GM12864 (cell line): ENCODE data around the gene TRAF4.

Experiments used
- DNase-seq: peaks from one replicate; pipeline ENCODE4 v3.0.0-alpha.2; 2011; ENCODE audit warnings: low read depth
- H3K4me3 ChIP-seq: 2 replicates; pipeline ENCODE4 v1.5.1; 2011; ENCODE audit warnings: mild to moderate bottlenecking, low read depth, low read length, control low read depth
- TF ChIP-seq, protein P1 (sequence below): IDR thresholded peaks from 2 replicates; pipeline ENCODE4 v1.5.1; 2011; ENCODE audit warnings: low read depth, mild to moderate bottlenecking, moderate library complexity, low read length, control low read depth, inconsistent platforms; ENCODE audit errors: missing control alignments

TRAF4 gene

DNA sequence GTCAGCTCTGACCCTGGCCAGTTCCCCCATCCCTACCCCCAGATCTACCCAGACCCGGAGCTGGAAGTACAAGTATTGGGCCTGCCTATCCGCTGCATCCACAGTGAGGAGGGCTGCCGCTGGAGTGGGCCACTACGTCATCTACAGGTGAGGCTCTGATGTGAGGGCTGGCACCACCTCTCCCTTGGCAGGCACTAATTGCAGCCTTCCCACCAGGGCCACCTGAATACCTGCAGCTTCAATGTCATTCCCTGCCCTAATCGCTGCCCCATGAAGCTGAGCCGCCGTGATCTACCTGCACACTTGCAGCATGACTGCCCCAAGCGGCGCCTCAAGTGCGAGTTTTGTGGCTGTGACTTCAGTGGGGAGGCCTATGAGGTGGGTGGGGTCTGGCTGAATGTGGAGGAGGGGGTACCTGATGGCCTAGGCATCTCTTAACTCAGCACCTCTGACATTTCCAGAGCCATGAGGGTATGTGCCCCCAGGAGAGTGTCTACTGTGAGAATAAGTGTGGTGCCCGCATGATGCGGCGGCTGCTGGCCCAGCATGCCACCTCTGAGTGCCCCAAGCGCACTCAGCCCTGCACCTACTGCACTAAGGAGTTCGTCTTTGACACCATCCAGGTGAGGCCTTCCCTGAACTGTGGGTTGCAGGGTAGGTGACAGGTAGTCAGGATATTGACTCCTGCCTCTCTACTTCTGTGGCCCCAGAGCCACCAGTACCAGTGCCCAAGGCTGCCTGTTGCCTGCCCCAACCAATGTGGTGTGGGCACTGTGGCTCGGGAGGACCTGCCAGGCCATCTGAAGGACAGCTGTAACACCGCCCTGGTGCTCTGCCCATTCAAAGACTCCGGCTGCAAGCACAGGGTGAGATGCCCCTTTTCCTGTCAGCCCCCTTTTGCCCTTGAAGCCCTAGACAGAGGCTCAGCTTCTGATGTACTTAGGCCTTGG lies 4.3 kb downstream of the TRAF4 start:
- TF ChIP-seq, protein P1, sequence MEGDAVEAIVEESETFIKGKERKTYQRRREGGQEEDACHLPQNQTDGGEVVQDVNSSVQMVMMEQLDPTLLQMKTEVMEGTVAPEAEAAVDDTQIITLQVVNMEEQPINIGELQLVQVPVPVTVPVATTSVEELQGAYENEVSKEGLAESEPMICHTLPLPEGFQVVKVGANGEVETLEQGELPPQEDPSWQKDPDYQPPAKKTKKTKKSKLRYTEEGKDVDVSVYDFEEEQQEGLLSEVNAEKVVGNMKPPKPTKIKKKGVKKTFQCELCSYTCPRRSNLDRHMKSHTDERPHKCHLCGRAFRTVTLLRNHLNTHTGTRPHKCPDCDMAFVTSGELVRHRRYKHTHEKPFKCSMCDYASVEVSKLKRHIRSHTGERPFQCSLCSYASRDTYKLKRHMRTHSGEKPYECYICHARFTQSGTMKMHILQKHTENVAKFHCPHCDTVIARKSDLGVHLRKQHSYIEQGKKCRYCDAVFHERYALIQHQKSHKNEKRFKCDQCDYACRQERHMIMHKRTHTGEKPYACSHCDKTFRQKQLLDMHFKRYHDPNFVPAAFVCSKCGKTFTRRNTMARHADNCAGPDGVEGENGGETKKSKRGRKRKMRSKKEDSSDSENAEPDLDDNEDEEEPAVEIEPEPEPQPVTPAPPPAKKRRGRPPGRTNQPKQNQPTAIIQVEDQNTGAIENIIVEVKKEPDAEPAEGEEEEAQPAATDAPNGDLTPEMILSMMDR, result no peak
- DNase-seq, result no peak
- H3K4me3 ChIP-seq, result no peak overlapping the region

DNA sequence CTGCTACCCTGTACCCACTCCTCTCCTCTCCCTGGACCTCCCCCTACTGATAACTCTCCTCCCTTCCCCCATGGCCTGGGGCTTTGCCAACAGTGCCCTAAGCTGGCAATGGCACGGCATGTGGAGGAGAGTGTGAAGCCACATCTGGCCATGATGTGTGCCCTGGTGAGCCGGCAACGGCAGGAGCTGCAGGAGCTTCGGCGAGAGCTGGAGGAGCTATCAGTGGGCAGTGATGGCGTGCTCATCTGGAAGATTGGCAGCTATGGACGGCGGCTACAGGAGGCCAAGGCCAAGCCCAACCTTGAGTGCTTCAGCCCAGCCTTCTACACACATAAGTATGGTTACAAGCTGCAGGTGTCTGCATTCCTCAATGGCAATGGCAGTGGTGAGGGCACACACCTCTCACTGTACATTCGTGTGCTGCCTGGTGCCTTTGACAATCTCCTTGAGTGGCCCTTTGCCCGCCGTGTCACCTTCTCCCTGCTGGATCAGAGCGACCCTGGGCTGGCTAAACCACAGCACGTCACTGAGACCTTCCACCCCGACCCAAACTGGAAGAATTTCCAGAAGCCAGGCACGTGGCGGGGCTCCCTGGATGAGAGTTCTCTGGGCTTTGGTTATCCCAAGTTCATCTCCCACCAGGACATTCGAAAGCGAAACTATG lies 5.2 kb downstream of the TRAF4 start:
- no peak overlapping the region for H3K4me3 ChIP-seq
- TF ChIP-seq, protein P1, result no peak
- no peak for DNase-seq

DNA sequence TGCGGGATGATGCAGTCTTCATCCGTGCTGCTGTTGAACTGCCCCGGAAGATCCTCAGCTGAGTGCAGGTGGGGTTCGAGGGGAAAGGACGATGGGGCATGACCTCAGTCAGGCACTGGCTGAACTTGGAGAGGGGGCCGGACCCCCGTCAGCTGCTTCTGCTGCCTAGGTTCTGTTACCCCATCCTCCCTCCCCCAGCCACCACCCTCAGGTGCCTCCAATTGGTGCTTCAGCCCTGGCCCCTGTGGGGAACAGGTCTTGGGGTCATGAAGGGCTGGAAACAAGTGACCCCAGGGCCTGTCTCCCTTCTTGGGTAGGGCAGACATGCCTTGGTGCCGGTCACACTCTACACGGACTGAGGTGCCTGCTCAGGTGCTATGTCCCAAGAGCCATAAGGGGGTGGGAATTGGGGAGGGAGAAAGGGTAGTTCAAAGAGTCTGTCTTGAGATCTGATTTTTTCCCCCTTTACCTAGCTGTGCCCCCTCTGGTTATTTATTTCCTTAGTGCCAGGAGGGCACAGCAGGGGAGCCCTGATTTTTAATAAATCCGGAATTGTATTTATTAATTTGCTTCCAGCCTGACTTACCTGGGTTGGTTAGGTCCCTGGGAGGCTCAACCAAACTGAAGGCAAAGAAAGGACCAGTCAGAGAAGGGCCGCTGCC lies 5.8 kb downstream of the TRAF4 start:
- no peak for DNase-seq
- no peak overlapping the region for H3K4me3 ChIP-seq
- TF ChIP-seq, protein P1, result no peak

DNA sequence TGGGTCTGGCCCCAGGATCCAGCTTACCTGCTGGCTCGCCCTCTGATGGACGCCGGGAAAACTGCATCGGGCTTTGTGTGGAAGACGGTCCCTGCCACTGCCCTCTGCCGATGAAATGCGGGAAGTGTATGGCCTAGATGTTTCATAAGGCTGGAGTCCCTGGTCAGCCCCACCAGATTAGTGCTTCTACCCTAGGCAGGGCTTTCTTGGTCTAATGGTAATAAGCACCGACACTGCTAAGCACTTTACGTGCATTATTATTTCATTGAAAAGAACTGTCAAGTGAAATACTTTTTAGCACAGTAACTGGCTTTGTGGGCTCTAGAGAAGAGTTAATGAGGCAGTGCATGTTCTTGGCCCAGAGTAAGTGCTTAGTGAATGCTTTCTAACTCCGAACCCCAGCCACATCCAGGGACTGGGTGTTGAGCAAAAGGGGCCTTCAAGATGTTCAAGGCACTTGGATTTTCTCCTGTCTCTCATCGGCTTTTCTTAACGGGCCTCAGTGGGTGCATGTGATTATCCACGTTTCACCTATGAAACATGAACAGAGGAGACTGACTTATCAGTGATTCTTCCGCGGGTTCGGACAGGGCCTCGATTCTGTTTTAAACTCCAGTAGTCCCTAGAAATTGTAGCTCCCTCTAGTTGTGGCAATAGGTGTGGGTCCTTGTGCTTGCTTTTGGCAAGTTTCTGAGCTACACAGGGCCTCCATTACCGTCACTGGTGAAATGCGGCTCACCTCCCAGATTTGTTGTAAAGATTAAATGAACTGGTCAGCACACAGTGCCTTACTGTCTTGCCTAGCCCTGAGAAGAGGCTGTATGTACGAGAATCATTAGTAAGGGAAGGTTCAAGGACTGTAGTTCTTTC lies 6.6 kb downstream of the TRAF4 start:
- peak; percentile 79 for DNase-seq
- no peak overlapping the region for H3K4me3 ChIP-seq
- TF ChIP-seq, protein P1, result peak; percentile 100

DNA sequence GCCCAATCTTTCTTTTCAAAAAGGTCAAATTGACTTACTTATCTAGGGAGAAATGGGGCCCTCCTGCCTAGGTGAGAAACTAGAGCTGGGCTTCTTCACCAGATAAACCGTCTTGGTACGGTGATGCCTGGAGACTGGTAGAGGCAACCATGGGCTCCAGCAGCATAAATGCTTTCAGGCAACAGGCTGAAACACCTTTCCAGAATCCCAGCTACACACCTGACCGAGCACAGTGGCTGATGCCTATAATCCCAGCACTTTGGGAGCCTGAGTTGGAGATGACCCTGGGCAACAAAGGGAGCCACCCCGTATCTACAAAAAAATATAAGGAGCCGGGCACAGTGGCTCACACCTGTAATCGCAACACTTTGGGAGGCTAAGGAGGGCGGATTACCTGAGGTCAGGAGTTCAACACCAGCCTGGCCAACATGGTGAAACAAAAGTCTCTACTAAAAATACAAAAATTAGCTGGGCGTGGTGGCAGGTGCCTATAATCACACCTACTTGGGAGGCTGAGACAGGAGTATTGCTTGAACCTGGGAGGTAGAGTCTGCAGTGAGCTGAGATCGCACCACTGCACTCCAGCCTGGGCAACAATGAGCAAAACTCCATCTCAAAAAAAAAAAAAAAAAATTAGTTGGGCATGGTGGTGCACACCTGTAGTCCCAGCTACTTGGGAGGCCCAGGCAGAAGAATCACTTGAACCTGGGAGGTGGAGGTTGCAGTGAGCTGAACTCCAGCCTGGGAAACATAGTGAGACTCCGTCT lies 8.0 kb downstream of the TRAF4 start:
- TF ChIP-seq, protein P1, result no peak
- no peak for DNase-seq
- no peak overlapping the region for H3K4me3 ChIP-seq
